Measurements from ENCODE around the gene FXYD6. TPM values are rescaled to one million over a fixed set of nuclear protein-coding genes. Genes with fewer than 3 reads are reported as not detected.

FXYD6 gene
- total RNA-seq, 1 experiment from 2014 or later: 1.0 TPM

DNA sequence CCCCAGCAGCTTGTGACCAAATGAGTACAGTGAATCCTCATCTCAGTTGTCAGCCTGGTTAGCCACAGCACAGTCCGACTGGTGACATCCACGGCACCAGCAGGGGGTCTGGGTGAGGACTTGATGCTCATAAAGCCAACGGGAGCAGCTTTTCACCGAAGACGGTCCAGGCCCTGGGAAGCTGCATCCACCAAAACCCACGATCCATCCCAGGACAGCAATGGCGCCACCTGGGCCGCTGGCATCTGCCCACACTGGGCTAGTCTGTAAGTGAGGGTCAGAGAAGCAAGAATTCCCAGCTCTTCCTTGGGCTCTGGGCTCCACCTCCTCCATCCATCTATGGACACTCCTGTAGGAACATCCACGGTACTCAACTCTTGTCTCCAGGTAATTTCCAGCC is 25.1 kb upstream of the FXYD6 start:
- H3K4me1 Mint-ChIP-seq (ENCODE audit: low read depth, unreplicated experiment): no peaks in the 10 kb centered on the region
- Histone ChIP-seq H3K4me1 (no peaks in the 10 kb centered on the region), H3K9me3 (no peaks in the 10 kb centered on the region), H3K27me3 (replicated peaks; ENCODE audit: control insufficient read depth, insufficient read depth, low read length) (no peaks in the 10 kb centered on the region), H3K4me3 (ENCODE audit: low read depth, low read length) (no peak overlapping the region), H3K36me3 (ENCODE audit: control insufficient read depth, insufficient read depth, low read length) (no peaks in the 10 kb centered on the region)
- DNase-seq: peak in 1 of 2 experiments; percentile 19
- ChIA-PET CTCF (no interaction called here), POLR2A (no interaction called here)
- peaks cover 2% of the 10 kb centered on the region for H3K27me3 Mint-ChIP-seq (ENCODE audit: insufficient read depth, unreplicated experiment)
- no peak overlapping the region for H3K4me3 Mint-ChIP-seq (ENCODE audit: unreplicated experiment)
- no peak overlapping the region for H3K27ac Mint-ChIP-seq (ENCODE audit: unreplicated experiment)
- no TSS peak for BruUV-seq (replicated peaks)
- intact Hi-C loops (cut with micrococcal nuclease; ENCODE audit: unreplicated experiment): no loop called here
- no peaks in the 10 kb centered on the region for H3K36me3 Mint-ChIP-seq (ENCODE audit: insufficient read depth, unreplicated experiment)
- TF ChIP-seq, protein P1, sequence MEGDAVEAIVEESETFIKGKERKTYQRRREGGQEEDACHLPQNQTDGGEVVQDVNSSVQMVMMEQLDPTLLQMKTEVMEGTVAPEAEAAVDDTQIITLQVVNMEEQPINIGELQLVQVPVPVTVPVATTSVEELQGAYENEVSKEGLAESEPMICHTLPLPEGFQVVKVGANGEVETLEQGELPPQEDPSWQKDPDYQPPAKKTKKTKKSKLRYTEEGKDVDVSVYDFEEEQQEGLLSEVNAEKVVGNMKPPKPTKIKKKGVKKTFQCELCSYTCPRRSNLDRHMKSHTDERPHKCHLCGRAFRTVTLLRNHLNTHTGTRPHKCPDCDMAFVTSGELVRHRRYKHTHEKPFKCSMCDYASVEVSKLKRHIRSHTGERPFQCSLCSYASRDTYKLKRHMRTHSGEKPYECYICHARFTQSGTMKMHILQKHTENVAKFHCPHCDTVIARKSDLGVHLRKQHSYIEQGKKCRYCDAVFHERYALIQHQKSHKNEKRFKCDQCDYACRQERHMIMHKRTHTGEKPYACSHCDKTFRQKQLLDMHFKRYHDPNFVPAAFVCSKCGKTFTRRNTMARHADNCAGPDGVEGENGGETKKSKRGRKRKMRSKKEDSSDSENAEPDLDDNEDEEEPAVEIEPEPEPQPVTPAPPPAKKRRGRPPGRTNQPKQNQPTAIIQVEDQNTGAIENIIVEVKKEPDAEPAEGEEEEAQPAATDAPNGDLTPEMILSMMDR (IDR thresholded peaks at IDR 0.05; ENCODE audit: insufficient read depth in 1 of 2, low read depth in 1 of 2, low read length in 1 of 2, severe bottlenecking in 1 of 2, unreplicated experiment in 1 of 2): no peak
- no peaks in the 10 kb centered on the region for H3K9me3 Mint-ChIP-seq (ENCODE audit: unreplicated experiment)

DNA sequence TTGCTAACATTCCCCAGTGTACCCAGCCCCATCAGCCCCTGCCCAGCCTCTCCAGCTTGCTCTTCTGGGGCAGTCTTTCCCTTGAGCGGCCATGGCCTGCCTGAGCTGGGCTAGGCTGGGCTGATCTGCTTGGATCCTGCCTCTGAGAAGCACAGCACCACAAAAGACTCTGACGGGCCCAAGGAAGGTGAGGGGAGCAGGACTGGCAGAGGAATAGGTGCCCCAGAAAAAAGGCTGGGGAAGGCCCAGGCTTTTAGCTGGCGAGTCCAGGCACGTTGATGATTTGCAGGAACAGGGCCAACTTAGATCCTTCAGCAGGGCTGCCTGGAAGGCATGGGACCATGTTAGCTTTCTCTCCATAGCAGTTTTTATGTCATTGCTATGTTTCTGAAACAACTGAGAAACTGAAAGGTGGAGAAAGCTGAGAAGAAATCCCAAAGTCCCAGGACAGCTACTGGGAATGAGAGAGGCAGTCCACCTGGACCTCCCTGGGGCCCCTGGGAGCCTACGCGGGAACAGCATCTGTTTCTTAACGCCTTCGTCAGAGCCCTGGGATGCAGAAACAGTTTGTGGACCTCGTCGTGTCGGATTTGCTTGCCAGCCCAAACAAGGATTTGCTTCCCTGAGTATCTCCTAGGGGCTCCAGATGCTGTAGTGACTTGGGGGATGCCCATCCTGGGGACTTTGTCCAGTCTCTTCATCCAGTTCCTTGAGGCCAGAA is 24.4 kb upstream of the FXYD6 start:
- Mint-ChIP-seq H3K36me3 (ENCODE audit: insufficient read depth, unreplicated experiment) (no peaks in the 10 kb centered on the region), H3K27ac (ENCODE audit: unreplicated experiment) (no peak overlapping the region), H3K4me3 (ENCODE audit: unreplicated experiment) (no peak overlapping the region), H3K27me3 (ENCODE audit: insufficient read depth, unreplicated experiment) (peaks cover 4% of the 10 kb centered on the region), H3K9me3 (ENCODE audit: unreplicated experiment) (no peaks in the 10 kb centered on the region), H3K4me1 (ENCODE audit: low read depth, unreplicated experiment) (no peaks in the 10 kb centered on the region)
- CTCF ChIA-PET: interaction anchor here (1.6 kb wide), 1 partner anchor 46 kb away, joined by 5 read pairs; no protein-coding TSS in a partner anchor
- H3K36me3 ChIP-seq (ENCODE audit: control insufficient read depth, insufficient read depth, low read length): no peaks in the 10 kb centered on the region
- TF ChIP-seq, protein P1 (IDR thresholded peaks at IDR 0.05; ENCODE audit: insufficient read depth in 1 of 2, low read depth in 1 of 2, low read length in 1 of 2, severe bottlenecking in 1 of 2, unreplicated experiment in 1 of 2): no peak
- TSS peak; percentile 22 for BruUV-seq (replicated peaks)
- POLR2A ChIA-PET: no interaction called here
- no peaks in the 10 kb centered on the region for H3K9me3 ChIP-seq
- no peaks in the 10 kb centered on the region for H3K4me1 ChIP-seq
- H3K4me3 ChIP-seq (ENCODE audit: low read depth, low read length): no peak overlapping the region
- peak in 1 of 2 experiments; percentile 36 for DNase-seq
- intact Hi-C loops (cut with micrococcal nuclease; ENCODE audit: unreplicated experiment): no loop called here
- H3K27me3 ChIP-seq (replicated peaks; ENCODE audit: control insufficient read depth, insufficient read depth, low read length): no peaks in the 10 kb centered on the region

DNA sequence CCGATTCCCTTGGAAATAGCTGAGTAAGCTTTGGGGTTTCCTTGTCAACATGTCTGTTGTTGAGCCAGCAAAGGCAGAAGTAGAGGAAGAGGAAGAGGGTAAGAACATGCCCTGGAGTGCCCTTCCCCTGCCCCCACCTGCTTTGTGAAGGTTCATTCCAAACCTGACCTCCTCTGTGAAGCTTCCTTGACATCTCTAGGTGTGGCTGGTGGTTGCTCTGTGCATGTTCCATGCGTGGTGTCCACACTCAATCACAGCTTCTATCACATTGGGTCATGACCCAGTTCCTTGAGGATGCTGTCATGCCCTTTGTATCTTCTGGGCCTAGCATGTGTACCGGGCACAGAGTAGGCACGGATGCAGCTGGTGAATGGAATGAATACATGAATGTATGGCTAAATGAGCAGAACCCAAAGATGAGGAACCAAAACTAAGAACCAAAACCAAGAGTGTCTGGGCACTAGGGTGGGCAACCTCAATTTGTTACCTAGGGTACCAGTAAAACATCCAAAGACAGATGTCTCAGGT is 23.7 kb upstream of the FXYD6 start:
- Histone ChIP-seq H3K9me3 (no peaks in the 10 kb centered on the region), H3K36me3 (ENCODE audit: control insufficient read depth, insufficient read depth, low read length) (no peaks in the 10 kb centered on the region), H3K4me1 (no peaks in the 10 kb centered on the region), H3K27me3 (replicated peaks; ENCODE audit: control insufficient read depth, insufficient read depth, low read length) (no peaks in the 10 kb centered on the region), H3K4me3 (ENCODE audit: low read depth, low read length) (no peak overlapping the region)
- peak in 1 of 2 experiments; percentile 13 for DNase-seq
- Mint-ChIP-seq H3K4me3 (ENCODE audit: unreplicated experiment) (no peak overlapping the region), H3K9me3 (ENCODE audit: unreplicated experiment) (no peaks in the 10 kb centered on the region), H3K36me3 (ENCODE audit: insufficient read depth, unreplicated experiment) (no peaks in the 10 kb centered on the region), H3K27me3 (ENCODE audit: insufficient read depth, unreplicated experiment) (peaks cover 4% of the 10 kb centered on the region), H3K27ac (ENCODE audit: unreplicated experiment) (no peak overlapping the region), H3K4me1 (ENCODE audit: low read depth, unreplicated experiment) (no peaks in the 10 kb centered on the region)
- TF ChIP-seq, protein P1 (IDR thresholded peaks at IDR 0.05; ENCODE audit: insufficient read depth in 1 of 2, low read depth in 1 of 2, low read length in 1 of 2, severe bottlenecking in 1 of 2, unreplicated experiment in 1 of 2): no peak
- CTCF ChIA-PET: interaction anchor here (0.5 to 1.6 kb wide), 3 partner anchors 45 to 175 kb away, joined by 3 to 5 read pairs (median 3); no protein-coding TSS in a partner anchor
- no TSS peak for BruUV-seq (replicated peaks)
- intact Hi-C loops (cut with micrococcal nuclease; ENCODE audit: unreplicated experiment): no loop called here
- POLR2A ChIA-PET: no interaction called here

All from Caco-2 (cell line).